Gastroesophageal sphincter (tissue), 3 donors: Measurements from ENCODE around the gene CD46.
"Not testable (repeated sequence)": the region's sequence is repeated elsewhere in the genome, so short reads cannot be mapped to it uniquely, and the experiment has no call there.

Experiments
- CTCF ChIP-seq, 4 experiments: fragments of 200-600 bp in 2 of 4; fragments of 450-650 bp in 2 of 4; sonication (generic) in 1 of 4; IDR thresholded peaks; one replicate each; pipeline ENCODE4 v1.5.1; 2017 to 2019; ENCODE audit warnings: antibody characterized with exemption in 4 of 4, mild to moderate bottlenecking in 2 of 4, moderate library complexity in 2 of 4
- EP300 ChIP-seq: sonication (generic); formaldehyde crosslinking; IDR thresholded peaks from one replicate; pipeline ENCODE4 v1.6.1; 2017; ENCODE audit warnings: antibody characterized with exemption, mild to moderate bottlenecking
- POLR2A ChIP-seq, 2 donors: fragments of 450-650 bp; IDR thresholded peaks; one replicate each; pipeline ENCODE4 v1.6.1; 2017; ENCODE audit warnings: antibody characterized with exemption in 2 of 2, mild to moderate bottlenecking in 2 of 2, moderate library complexity in 1 of 2

- not testable (repeated sequence) for TF ChIP-seq CTCF (IDR thresholded peaks at IDR 0.05); POLR2A (IDR thresholded peaks at IDR 0.05); EP300
Measured at GRCh38 chr1:207738158-207738659, 13.6 kb upstream of the CD46 start.
